HG03378 (cell line): ENCODE data around the gene OR1G1.
"Not testable (repeated sequence)": the region's sequence is repeated elsewhere in the genome, so short reads cannot be mapped to it uniquely, and the experiment has no call there.

Experiments
- ATAC-seq: cut with Tn5 transposase; IDR thresholded peaks from one replicate; pipeline ENCODE4 v1.9.1; 2021; ENCODE audit warnings: mild to moderate bottlenecking, moderate library complexity; ENCODE audit not compliant: unreplicated experiment

Gene OR1G1

DNA sequence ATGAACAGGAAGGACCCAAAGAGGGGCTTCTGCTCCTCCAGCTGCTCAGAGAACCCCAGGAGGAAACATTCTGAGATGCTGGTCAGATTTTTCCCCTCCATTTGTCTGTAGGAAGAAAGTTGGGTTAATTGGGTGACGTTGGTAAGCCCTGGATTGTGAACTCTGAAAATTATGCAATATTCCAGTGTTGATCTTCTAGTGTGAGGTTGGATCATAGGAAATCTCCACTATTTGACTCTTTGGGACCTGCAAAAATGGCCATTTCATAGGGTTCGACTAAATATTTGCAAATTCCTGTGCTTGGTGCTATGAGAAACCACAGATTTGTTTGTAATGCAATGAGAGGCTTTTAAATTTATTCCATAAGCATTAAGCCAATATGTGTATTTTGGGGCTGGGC, at the start of gene OR1G1:
TSS of gene OR1G1 (minus strand) at position 101 of the 400 bp plus-strand sequence. CDS start at position 101, 0 bp downstream.
- ATAC-seq: no peak

DNA sequence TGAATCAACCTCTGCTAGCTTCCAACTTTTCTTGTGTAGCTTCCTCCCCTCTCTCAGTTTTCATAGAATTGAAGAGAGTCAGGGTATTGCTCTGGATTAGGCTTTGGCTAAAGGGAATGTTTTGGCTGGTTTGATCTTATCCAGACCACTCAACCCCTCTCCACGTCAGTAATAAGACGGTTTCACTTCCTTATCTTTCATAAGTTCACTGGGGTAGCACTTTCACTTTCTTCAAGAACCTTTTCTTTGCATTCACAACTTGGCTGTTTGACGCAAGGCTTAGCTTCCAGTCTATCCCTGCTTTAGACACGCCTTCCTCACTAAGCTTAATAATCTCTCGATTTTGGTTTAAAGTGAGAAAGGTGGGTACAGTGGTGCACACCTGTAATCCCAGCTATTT, 40.2 kb upstream of the OR1G1 start:
- no peak for ATAC-seq

DNA sequence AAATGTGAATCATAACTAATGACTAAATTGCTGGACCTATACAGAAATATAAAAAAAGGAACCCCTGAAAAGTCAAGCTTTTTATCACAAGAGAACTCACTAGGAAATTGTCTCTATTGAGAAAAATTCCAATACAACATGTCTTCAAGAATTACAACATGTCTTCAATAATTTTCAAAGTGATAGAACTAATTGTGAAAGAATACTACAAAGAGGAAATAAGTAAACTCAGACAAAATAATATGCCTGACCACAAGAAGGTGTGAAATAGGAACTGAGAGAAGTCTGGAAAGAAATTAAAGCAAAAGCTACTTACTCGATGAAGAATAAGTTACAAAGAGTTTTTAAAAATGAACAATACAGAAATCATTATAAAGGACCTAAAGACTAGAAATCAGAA, 29.9 kb upstream of the OR1G1 start:
- ATAC-seq: no peak

DNA sequence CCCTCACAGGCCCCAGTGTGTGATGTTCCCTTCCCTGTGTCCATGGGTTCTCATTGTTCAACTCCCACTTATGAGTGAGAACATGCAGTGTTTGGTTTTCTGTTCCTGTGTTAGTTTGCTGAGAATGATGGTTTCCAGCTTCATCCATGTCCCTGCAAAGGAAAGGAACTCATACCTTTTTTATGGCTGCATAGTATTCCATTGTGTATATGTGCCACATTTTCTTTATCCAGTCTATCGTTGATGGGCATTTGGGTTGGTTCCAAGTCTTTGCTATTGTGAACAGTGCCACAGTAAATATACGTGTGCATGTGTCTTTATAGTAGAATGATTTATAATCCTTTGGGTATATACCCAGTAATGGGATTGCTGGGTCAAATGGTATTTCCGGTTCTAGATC, 10.1 kb upstream of the OR1G1 start:
- ATAC-seq: not testable (repeated sequence)

DNA sequence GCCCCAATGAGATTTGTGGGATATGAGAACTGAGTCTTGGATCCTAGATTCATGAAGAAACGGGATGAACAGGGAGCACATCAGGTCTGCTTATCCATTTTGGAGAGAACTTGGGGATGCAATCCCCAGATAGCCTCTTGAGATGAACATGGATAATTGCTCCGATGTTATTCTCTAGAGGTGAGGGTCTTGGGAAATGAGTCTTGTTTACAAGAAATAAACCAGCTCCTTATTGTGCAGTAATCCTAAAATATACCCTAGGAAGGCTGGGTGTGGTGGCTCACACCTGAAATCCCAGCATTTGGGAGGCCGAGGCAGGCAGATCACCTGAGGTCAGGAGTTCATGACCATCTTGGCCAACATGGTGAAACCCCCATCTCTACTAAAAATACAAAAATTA, 23.0 kb downstream of the OR1G1 start, which contains the start of gene OR1D2:
TSS of gene OR1D2 (minus strand) at position 101 of the 400 bp plus-strand sequence. CDS start 11,426 bp downstream, outside the sequence.
- ATAC-seq: no peak
